ENCODE results near the gene GIPR.

GIPR gene

DNA sequence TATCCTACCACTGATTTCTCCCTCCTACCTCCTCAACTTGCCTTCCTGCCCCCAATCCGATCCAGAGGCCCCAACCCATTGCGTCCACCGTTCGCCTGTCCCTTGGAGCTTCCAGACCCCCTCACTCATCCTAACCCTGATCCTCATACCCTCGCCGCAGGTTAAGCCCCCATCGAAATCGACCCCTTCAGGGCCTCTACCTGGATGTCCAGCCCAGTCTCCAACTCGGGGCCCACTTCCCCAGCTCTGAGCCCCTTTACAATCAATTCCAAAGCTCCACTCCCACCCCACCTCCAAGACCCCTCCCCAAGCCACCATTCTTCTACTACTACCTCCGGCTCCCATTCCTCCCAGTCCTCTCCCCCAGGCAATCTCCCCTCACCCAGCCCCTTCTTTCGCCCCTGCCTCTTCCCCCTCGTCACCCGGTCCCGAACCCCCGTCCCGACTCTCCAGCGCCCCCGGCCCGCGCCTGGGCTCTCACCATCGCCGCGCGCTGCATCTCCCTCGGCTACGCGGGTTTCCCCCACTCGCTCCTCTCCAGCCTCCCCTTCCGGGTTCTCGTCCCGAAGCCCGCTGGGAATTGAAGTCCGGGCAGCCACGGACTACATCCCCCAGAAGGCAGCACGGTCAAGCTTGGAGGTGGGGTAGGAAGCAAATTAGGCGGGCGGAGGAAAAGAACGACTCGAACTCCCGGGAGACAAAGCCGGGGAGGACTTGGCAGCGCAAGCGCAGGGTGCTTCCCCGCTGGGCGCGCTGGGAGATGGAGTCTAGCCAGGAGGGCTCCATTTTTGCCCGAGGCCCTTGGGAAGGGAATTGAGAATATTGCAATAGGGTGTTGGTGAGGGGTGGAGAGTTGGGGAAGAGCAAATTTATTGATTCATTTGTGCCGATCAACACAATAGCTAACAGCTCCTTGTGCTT, 62.6 kb downstream of the GIPR start, which contains the start of gene FBXO46 (continued):
- TF ChIP-seq OVOL3 (tag by site-specific recombination; IDR thresholded peaks at IDR 0.05) (no peak; the same call in 1 of the 2 replicates), ZNF423 (tag by site-specific recombination; IDR thresholded peaks at IDR 0.05) (peak; percentile 96), ZNF501 (tag by site-specific recombination; IDR thresholded peaks at IDR 0.05) (peak; percentile 73; the same call in 1 of the 2 replicates), ZNF140 (tag by site-specific recombination; IDR thresholded peaks at IDR 0.05) (no peak), WT1 (tag by site-specific recombination; IDR thresholded peaks at IDR 0.05) (no peak), SP2 (tag by site-specific recombination; IDR thresholded peaks at IDR 0.05) (peak; percentile 59), ZSCAN16 (tag by site-specific recombination; IDR thresholded peaks at IDR 0.05) (no peak; the same call in 1 of the 2 replicates), ZNF639 (tag by site-specific recombination; IDR thresholded peaks at IDR 0.05) (no peak), ZNF366 (tag by site-specific recombination; conservative IDR thresholded peaks at IDR 0.05) (peak; percentile 91), SP7 (tag by site-specific recombination; IDR thresholded peaks at IDR 0.05) (no peak; the same call in none of the 2 replicates), GLIS1 (tag by site-specific recombination; IDR thresholded peaks at IDR 0.05) (peak; percentile 84), ZXDB (tag by site-specific recombination; IDR thresholded peaks at IDR 0.05) (peak; percentile 83), ZNF155 (tag by site-specific recombination; IDR thresholded peaks at IDR 0.05) (no peak), ZNF777 (tag by site-specific recombination; IDR thresholded peaks at IDR 0.05; ENCODE audit: borderline replicate concordance) (no peak), ZNF48 (tag by site-specific recombination; IDR thresholded peaks at IDR 0.05) (no peak), GLI4 (tag by site-specific recombination; IDR thresholded peaks at IDR 0.05) (0 out of 2 replicates have a peak, but pooled peaks have one; percentile 15)
- TF ChIP-seq, protein P1, sequence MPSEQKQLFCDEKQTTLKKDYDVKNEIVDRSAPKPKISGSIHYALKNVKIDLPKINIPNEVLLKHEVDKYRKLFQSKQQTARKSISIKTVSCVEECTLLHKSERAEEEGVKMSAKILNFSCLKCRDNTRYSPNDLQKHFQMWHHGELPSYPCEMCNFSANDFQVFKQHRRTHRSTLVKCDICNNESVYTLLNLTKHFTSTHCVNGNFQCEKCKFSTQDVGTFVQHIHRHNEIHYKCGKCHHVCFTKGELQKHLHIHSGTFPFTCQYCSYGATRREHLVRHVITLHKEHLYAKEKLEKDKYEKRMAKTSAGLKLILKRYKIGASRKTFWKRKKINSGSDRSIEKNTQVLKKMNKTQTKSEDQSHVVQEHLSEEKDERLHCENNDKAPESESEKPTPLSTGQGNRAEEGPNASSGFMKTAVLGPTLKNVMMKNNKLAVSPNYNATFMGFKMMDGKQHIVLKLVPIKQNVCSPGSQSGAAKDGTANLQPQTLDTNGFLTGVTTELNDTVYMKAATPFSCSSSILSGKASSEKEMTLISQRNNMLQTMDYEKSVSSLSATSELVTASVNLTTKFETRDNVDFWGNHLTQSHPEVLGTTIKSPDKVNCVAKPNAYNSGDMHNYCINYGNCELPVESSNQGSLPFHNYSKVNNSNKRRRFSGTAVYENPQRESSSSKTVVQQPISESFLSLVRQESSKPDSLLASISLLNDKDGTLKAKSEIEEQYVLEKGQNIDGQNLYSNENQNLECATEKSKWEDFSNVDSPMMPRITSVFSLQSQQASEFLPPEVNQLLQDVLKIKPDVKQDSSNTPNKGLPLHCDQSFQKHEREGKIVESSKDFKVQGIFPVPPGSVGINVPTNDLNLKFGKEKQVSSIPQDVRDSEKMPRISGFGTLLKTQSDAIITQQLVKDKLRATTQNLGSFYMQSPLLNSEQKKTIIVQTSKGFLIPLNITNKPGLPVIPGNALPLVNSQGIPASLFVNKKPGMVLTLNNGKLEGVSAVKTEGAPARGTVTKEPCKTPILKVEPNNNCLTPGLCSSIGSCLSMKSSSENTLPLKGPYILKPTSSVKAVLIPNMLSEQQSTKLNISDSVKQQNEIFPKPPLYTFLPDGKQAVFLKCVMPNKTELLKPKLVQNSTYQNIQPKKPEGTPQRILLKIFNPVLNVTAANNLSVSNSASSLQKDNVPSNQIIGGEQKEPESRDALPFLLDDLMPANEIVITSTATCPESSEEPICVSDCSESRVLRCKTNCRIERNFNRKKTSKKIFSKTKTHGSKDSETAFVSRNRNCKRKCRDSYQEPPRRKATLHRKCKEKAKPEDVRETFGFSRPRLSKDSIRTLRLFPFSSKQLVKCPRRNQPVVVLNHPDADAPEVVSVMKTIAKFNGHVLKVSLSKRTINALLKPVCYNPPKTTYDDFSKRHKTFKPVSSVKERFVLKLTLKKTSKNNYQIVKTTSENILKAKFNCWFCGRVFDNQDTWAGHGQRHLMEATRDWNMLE (tag by site-specific recombination; conservative IDR thresholded peaks at IDR 0.05; ENCODE audit: low read depth), result 0 out of 2 replicates have a peak, but pooled peaks have one; percentile 10
- TF ChIP-seq, protein P2, sequence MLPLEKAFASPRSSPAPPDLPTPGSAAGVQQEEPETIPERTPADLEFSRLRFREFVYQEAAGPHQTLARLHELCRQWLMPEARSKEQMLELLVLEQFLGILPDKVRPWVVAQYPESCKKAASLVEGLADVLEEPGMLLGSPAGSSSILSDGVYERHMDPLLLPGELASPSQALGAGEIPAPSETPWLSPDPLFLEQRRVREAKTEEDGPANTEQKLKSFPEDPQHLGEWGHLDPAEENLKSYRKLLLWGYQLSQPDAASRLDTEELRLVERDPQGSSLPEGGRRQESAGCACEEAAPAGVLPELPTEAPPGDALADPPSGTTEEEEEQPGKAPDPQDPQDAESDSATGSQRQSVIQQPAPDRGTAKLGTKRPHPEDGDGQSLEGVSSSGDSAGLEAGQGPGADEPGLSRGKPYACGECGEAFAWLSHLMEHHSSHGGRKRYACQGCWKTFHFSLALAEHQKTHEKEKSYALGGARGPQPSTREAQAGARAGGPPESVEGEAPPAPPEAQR (tag by site-specific recombination; IDR thresholded peaks at IDR 0.05), result no peak
- TF ChIP-seq, protein P3, sequence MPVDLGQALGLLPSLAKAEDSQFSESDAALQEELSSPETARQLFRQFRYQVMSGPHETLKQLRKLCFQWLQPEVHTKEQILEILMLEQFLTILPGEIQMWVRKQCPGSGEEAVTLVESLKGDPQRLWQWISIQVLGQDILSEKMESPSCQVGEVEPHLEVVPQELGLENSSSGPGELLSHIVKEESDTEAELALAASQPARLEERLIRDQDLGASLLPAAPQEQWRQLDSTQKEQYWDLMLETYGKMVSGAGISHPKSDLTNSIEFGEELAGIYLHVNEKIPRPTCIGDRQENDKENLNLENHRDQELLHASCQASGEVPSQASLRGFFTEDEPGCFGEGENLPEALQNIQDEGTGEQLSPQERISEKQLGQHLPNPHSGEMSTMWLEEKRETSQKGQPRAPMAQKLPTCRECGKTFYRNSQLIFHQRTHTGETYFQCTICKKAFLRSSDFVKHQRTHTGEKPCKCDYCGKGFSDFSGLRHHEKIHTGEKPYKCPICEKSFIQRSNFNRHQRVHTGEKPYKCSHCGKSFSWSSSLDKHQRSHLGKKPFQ (tag by site-specific recombination; IDR thresholded peaks at IDR 0.05), result no peak
